Activated naive CD8-positive, alpha-beta T cell treated with anti-CD3 and anti-CD28 coated beads, Interleukin-2, amount 50 U/mL, for 24 hours (primary cell): ENCODE measurements around the gene TMEM176B.

Experiments
- ATAC-seq: fragments of 150-1000 bp; cut with Tn5 transposase; one replicate; pipeline ENCODE4 v1.10.0; 2021
- DNase-seq: peaks from one replicate; pipeline ENCODE4 v3.0.0; 2021
- H3K27ac Mint-ChIP-seq: one replicate; pipeline ENCODE4 v1.8.0; 2021; ENCODE audit warnings: mild to moderate bottlenecking, mixed read lengths
- H3K27me3 Mint-ChIP-seq: one replicate; pipeline ENCODE4 v1.8.0; 2021; ENCODE audit warnings: mixed read lengths
- H3K36me3 Mint-ChIP-seq: one replicate; pipeline ENCODE4 v1.8.0; 2021; ENCODE audit warnings: low read depth, mixed read lengths
- H3K4me1 Mint-ChIP-seq: one replicate; pipeline ENCODE4 v1.8.0; 2021; ENCODE audit warnings: mixed read lengths
- H3K4me3 Mint-ChIP-seq: one replicate; pipeline ENCODE4 v1.8.0; 2021; ENCODE audit warnings: mild to moderate bottlenecking, moderate library complexity, mixed read lengths
- H3K9me3 Mint-ChIP-seq: one replicate; pipeline ENCODE4 v1.8.0; 2021; ENCODE audit warnings: mixed read lengths

TMEM176B gene

DNA sequence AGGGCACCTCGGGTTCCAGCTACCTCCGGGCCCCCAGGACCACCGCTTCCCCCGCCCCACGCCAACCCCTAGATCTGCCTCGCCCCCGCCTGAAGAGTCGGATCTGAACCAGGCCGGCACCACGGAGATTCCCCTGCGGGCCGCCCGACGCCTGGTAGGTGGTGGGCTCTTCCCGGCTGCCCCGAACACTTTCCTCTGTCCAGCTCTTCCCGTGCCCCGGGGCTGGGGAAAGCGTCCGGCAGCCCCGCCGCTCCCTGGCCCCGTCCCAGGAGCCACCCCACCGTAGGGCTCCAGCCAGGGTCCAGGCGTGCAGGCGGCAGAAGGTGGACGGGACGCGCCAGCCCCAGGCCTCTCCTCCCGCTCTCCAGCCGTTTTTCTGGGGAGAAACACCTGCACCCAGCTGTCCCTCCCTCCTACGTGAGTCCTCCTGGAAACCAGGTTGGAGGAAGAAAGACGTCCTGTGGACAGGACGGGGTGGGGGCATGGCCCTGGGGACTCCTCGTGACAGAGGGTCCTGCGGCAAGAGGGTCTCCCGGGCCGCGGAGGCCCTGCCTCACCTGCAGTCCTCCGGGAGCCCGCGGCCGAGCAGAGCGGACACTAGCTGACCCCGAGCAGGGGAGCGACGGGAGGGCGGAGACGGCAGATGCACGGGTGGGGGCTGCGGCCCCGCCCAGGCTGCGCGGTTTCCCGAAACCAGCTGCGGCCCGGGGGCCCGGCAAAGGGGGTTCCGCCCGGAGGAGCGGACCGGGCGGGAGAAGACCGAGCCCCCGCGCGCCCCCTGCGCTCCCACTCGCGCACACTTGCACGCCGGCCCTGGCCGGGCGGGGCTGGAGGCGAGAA is at the start of gene TMEM176B:
Gene TMEM176B (minus strand): TSS at position 624 of the 840 bp plus-strand sequence. CDS start 3,795 bp downstream, outside the sequence.
- Mint-ChIP-seq H3K27ac (no peak within 1 kb of the TSS), H3K9me3 (no peaks in the 10 kb centered on the region), H3K27me3 (peaks cover 45% of the 10 kb centered on the region), H3K36me3 (no peaks in the 10 kb centered on the region), H3K4me3 (peak within 1 kb of the TSS; percentile 57), H3K4me1 (peaks cover 3% of the 10 kb centered on the region)
- DNase-seq (no peak), ATAC-seq (peak; percentile 21)

- no peaks in the 10 kb centered on the region for H3K36me3 Mint-ChIP-seq
- H3K27me3 Mint-ChIP-seq, result peaks cover 17% of the 10 kb centered on the region
- H3K4me3 Mint-ChIP-seq, result no peak overlapping the region
- no peak overlapping the region for H3K27ac Mint-ChIP-seq
- no peak for DNase-seq
- H3K9me3 Mint-ChIP-seq, result no peaks in the 10 kb centered on the region
- no peak for ATAC-seq
- H3K4me1 Mint-ChIP-seq, result peaks cover 2% of the 10 kb centered on the region
Observed at GRCh38 chr7:150849204-150849775, 49.1 kb upstream of the TMEM176B start.

GRCh38 chr7:150848561-150849115 is 48.5 kb upstream of the TMEM176B start:
- Mint-ChIP-seq H3K27ac (no peak overlapping the region), H3K4me1 (peaks cover 2% of the 10 kb centered on the region), H3K36me3 (no peaks in the 10 kb centered on the region), H3K27me3 (peaks cover 17% of the 10 kb centered on the region), H3K9me3 (no peaks in the 10 kb centered on the region), H3K4me3 (no peak overlapping the region)
- no peak for ATAC-seq
- no peak for DNase-seq

DNA sequence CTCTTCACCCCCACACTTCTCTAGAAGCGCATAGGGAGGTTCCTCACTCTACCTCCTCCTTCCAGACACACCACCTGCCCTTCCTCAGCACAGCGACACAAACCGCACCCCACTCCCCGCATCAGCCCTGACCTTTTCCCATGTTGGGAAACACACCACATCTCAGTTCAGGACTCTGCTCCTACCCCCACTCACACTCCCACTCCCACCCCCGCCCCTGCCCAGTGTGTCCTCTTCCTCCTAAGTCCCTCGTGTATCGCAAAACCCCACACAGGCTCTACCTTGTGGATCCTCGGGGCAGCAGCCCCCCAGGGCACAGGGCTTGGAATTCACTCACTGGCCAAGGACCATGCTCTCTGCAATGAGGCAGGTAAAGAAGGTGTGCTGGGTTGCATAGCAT is 47.9 kb upstream of the TMEM176B start:
- ATAC-seq, result no peak
- Mint-ChIP-seq H3K4me3 (no peak overlapping the region), H3K27ac (no peak overlapping the region), H3K9me3 (no peaks in the 10 kb centered on the region), H3K27me3 (peaks cover 17% of the 10 kb centered on the region), H3K4me1 (peaks cover 2% of the 10 kb centered on the region), H3K36me3 (no peaks in the 10 kb centered on the region)
- no peak for DNase-seq

- peaks cover 2% of the 10 kb centered on the region for H3K4me1 Mint-ChIP-seq
- peaks cover 11% of the 10 kb centered on the region for H3K27me3 Mint-ChIP-seq
- H3K36me3 Mint-ChIP-seq, result no peaks in the 10 kb centered on the region
- H3K4me3 Mint-ChIP-seq, result no peak overlapping the region
- DNase-seq, result no peak
- H3K9me3 Mint-ChIP-seq, result no peaks in the 10 kb centered on the region
- ATAC-seq, result no peak
- H3K27ac Mint-ChIP-seq, result no peak overlapping the region
Observed at GRCh38 chr7:150847536-150847935, 47.4 kb upstream of the TMEM176B start.

DNA sequence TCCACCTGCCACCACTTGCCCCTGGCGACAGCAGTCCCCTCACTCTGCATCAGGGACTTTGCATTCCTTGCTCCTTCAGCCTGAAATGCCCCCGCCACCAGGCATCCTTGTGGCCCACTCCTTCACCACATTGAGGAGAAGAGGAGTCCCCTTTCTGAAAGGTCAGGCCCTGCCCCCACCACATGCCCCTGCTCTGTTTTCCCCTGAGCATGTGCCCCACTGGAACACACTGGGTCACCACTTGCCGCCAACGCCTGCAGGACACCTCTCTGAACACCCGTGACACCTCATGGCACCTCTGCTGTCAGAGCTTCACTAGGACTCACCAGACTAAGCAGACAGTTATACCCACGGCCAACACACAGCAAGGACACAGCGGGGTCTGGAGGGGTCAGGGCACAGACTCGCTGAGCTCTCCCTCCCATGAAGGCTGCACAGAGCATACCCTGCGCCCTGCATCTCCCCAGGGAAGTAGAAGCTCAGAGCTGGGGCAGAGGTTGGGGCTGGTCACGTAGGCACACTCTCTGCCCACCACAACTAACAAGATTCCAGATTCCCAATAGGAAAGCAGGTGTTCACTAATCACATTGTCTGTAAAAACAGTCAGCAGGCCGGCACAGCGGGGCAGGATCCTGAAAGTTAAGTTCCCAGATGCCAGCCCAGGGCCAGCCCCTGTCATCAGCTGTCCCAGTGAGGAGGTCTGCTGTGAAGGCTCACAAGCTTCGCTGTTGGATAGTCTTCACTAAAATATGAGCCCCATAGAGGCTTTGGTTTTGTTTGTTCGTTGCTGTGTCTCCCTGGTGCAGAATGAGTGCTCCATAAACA is 46.3 kb upstream of the TMEM176B start:
- peaks cover 3% of the 10 kb centered on the region for H3K27me3 Mint-ChIP-seq
- H3K4me1 Mint-ChIP-seq, result peaks cover 2% of the 10 kb centered on the region
- no peak overlapping the region for H3K4me3 Mint-ChIP-seq
- no peaks in the 10 kb centered on the region for H3K9me3 Mint-ChIP-seq
- H3K27ac Mint-ChIP-seq, result no peak overlapping the region
- no peaks in the 10 kb centered on the region for H3K36me3 Mint-ChIP-seq
- DNase-seq, result no peak
- no peak for ATAC-seq

- Mint-ChIP-seq H3K4me1 (peaks cover 2% of the 10 kb centered on the region), H3K9me3 (no peaks in the 10 kb centered on the region), H3K4me3 (no peak overlapping the region), H3K27me3 (no peaks in the 10 kb centered on the region), H3K27ac (no peak overlapping the region), H3K36me3 (no peaks in the 10 kb centered on the region)
- DNase-seq (no peak), ATAC-seq (no peak)
Observed at GRCh38 chr7:150845421-150845861, 45.3 kb upstream of the TMEM176B start.

DNA sequence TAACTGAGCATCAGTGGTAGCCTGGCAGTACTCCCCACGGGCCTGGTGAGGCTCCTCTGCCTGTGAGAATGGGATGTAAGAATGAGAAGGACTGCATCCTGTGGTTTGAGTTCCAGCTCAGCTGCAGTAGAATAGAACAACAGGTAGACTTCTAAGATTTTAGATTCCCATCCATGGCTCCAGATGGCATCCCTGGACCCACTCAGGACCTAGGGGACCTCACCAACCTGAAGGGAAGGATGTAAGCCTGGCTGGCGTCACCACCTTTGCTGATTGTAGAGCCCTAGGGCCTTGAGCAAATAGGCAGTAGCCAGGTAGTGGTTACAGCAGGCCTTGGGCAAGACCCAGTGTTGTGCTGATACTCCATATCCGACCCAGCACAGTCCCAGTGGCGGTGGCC is 42.6 kb upstream of the TMEM176B start:
- no peaks in the 10 kb centered on the region for H3K4me1 Mint-ChIP-seq
- no peaks in the 10 kb centered on the region for H3K36me3 Mint-ChIP-seq
- H3K9me3 Mint-ChIP-seq, result no peaks in the 10 kb centered on the region
- ATAC-seq (no peak), DNase-seq (no peak)
- no peak overlapping the region for H3K27ac Mint-ChIP-seq
- no peaks in the 10 kb centered on the region for H3K27me3 Mint-ChIP-seq
- no peak overlapping the region for H3K4me3 Mint-ChIP-seq

GRCh38 chr7:150842018-150842417 is 41.9 kb upstream of the TMEM176B start:
- no peak overlapping the region for H3K4me3 Mint-ChIP-seq
- DNase-seq (no peak), ATAC-seq (no peak)
- no peak overlapping the region for H3K27ac Mint-ChIP-seq
- no peaks in the 10 kb centered on the region for H3K4me1 Mint-ChIP-seq
- H3K36me3 Mint-ChIP-seq, result no peaks in the 10 kb centered on the region
- no peaks in the 10 kb centered on the region for H3K9me3 Mint-ChIP-seq
- no peaks in the 10 kb centered on the region for H3K27me3 Mint-ChIP-seq

GRCh38 chr7:150838965-150839650 is 38.9 kb upstream of the TMEM176B start:
- H3K36me3 Mint-ChIP-seq, result no peaks in the 10 kb centered on the region
- H3K9me3 Mint-ChIP-seq, result no peaks in the 10 kb centered on the region
- no peaks in the 10 kb centered on the region for H3K4me1 Mint-ChIP-seq
- H3K4me3 Mint-ChIP-seq, result no peak overlapping the region
- ATAC-seq (no peak), DNase-seq (no peak)
- H3K27me3 Mint-ChIP-seq, result peaks cover 1% of the 10 kb centered on the region
- H3K27ac Mint-ChIP-seq, result no peak overlapping the region

DNA sequence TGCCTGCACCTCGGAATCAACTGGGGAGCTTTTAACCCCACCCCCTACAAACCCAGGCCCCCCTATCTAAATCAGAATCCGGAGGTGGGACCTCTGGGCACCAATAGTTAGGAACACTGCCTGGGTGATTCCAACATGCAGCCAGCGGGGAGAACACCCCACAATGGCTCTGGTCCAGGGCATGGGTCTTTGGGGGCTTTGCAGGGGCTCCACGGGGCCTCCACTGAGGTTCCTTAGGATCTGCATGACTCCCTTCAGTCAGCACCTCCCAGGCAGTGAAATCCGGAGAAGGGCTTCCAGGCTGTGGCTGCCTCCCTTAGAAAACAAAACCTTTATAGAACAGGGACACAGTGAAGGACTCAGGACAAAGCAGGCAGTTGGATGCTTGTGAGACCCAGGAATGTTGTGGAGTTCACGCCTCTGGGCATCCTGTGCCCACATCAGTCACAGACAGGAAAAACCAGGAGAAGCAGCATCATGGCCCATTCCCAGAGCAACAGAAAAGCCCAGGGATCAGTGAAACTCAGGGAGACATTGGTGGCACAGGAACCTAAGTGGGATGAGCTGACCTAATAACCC is 35.6 kb upstream of the TMEM176B start:
- H3K36me3 Mint-ChIP-seq, result no peaks in the 10 kb centered on the region

GRCh38 chr7:150835019-150835418 is 34.9 kb upstream of the TMEM176B start:
- no peak overlapping the region for H3K27ac Mint-ChIP-seq
- no peak for DNase-seq
- H3K4me3 Mint-ChIP-seq, result no peak overlapping the region
- no peaks in the 10 kb centered on the region for H3K4me1 Mint-ChIP-seq
- ATAC-seq, result no peak
- H3K27me3 Mint-ChIP-seq, result peaks cover 13% of the 10 kb centered on the region
- H3K9me3 Mint-ChIP-seq, result no peaks in the 10 kb centered on the region
- no peaks in the 10 kb centered on the region for H3K36me3 Mint-ChIP-seq

More for the DNA sequence above, 35.6 kb upstream of the TMEM176B start:
- ATAC-seq, result no peak
- Mint-ChIP-seq H3K27me3 (peaks cover 9% of the 10 kb centered on the region), H3K4me3 (no peak overlapping the region), H3K4me1 (no peaks in the 10 kb centered on the region), H3K27ac (no peak overlapping the region), H3K9me3 (no peaks in the 10 kb centered on the region)
- no peak for DNase-seq

DNA sequence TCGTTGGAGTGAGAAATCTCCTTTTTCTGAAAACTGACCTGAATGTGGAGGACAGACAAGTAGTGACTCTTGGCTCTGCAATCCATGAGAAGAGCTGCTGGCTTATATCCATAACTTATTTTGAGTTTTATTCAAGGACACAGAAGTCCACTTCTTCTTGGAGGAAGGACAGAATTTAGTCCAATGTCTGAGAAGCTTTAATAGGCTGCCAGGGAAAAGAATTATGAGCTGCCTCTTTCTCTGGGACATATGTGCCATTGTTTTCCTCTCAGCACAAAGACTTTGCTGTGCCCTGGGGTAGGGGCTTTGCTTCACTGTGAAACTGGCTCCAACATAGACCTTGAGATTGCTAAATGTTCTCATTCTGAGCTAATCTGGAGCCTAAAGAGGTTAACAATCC is 31.7 kb upstream of the TMEM176B start:
- H3K4me1 Mint-ChIP-seq, result no peaks in the 10 kb centered on the region
- DNase-seq (no peak), ATAC-seq (no peak)
- no peaks in the 10 kb centered on the region for H3K9me3 Mint-ChIP-seq
- peaks cover 19% of the 10 kb centered on the region for H3K27me3 Mint-ChIP-seq
- H3K27ac Mint-ChIP-seq, result no peak overlapping the region
- H3K36me3 Mint-ChIP-seq, result no peaks in the 10 kb centered on the region
- H3K4me3 Mint-ChIP-seq, result no peak overlapping the region

- H3K4me1 Mint-ChIP-seq, result no peaks in the 10 kb centered on the region
Observed at GRCh38 chr7:150830937-150831336, 30.8 kb upstream of the TMEM176B start.

More at GRCh38 chr7:150830937-150831336, 30.8 kb upstream of the TMEM176B start:
- H3K27me3 Mint-ChIP-seq, result peaks cover 23% of the 10 kb centered on the region
- no peak for ATAC-seq
- H3K9me3 Mint-ChIP-seq, result no peaks in the 10 kb centered on the region
- H3K4me3 Mint-ChIP-seq, result no peak overlapping the region
- DNase-seq, result no peak
- H3K36me3 Mint-ChIP-seq, result no peaks in the 10 kb centered on the region
- no peak overlapping the region for H3K27ac Mint-ChIP-seq
